ENCODE measurements around the gene PCDHGA5.
"Not testable (repeated sequence)": the region's sequence is repeated elsewhere in the genome, so short reads cannot be mapped to it uniquely, and the experiment has no call there.

DNA sequence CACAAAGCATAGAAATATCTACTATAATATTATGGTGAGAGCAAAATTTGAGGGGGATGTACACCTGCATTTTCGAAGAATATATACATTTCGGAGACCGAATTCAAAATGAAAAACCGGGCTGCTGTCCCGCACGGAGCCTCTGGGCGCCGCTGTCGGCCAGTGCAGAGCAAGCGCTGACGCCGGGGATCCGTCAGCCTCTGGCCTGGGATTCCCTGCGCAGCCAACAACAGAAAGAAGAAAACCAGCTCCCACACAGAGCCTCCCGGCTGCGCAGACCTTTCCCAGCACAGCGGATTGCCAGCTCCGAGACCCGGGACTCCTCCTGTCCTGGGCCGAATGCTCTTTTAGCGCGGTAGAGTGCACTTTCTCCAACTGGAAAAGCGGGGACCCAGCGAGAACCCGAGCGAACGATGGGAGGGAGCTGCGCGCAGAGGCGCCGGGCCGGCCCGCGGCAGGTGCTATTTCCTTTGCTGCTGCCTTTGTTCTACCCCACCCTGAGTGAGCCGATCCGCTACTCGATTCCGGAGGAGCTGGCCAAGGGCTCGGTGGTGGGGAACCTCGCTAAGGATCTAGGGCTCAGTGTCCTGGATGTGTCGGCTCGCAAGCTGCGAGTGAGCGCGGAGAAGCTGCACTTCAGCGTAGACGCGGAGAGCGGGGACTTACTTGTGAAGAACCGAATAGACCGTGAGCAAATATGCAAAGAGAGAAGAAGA, 44.0 kb downstream of the PCDHGA5 start, which contains the start of gene PCDHGB6:
- TF ChIP-seq SP1 (IDR thresholded peaks at IDR 0.05; ENCODE audit: low read depth), result not testable (repeated sequence)
- TF ChIP-seq, protein P1, sequence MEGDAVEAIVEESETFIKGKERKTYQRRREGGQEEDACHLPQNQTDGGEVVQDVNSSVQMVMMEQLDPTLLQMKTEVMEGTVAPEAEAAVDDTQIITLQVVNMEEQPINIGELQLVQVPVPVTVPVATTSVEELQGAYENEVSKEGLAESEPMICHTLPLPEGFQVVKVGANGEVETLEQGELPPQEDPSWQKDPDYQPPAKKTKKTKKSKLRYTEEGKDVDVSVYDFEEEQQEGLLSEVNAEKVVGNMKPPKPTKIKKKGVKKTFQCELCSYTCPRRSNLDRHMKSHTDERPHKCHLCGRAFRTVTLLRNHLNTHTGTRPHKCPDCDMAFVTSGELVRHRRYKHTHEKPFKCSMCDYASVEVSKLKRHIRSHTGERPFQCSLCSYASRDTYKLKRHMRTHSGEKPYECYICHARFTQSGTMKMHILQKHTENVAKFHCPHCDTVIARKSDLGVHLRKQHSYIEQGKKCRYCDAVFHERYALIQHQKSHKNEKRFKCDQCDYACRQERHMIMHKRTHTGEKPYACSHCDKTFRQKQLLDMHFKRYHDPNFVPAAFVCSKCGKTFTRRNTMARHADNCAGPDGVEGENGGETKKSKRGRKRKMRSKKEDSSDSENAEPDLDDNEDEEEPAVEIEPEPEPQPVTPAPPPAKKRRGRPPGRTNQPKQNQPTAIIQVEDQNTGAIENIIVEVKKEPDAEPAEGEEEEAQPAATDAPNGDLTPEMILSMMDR (IDR thresholded peaks at IDR 0.05 in 2 of 3, conservative IDR thresholded peaks at IDR 0.05 in 1 of 3; ENCODE audit: borderline replicate concordance in 1 of 3, insufficient read depth in 1 of 3, low read depth in 2 of 3, low read length in 2 of 3), result peak in 1 of 3 experiments; percentile 6; a peak in 1 of 6 replicates
